DMS 273 (cell line): Measurements from ENCODE around the gene RCE1.
A peak's percentile ranks its signal among the peaks of the same experiment; 100 is the strongest.
"Not testable (repeated sequence)": the region's sequence is repeated elsewhere in the genome, so short reads cannot be mapped to it uniquely, and the experiment has no call there.

Experiments used
- DNase-seq: peaks from one replicate; lab custom pipeline; 2025; ENCODE audit not compliant: unreplicated experiment; lab: John Stamatoyannopoulos, UW

RCE1 gene, protein sequence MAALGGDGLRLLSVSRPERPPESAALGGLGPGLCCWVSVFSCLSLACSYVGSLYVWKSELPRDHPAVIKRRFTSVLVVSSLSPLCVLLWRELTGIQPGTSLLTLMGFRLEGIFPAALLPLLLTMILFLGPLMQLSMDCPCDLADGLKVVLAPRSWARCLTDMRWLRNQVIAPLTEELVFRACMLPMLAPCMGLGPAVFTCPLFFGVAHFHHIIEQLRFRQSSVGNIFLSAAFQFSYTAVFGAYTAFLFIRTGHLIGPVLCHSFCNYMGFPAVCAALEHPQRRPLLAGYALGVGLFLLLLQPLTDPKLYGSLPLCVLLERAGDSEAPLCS

DNA sequence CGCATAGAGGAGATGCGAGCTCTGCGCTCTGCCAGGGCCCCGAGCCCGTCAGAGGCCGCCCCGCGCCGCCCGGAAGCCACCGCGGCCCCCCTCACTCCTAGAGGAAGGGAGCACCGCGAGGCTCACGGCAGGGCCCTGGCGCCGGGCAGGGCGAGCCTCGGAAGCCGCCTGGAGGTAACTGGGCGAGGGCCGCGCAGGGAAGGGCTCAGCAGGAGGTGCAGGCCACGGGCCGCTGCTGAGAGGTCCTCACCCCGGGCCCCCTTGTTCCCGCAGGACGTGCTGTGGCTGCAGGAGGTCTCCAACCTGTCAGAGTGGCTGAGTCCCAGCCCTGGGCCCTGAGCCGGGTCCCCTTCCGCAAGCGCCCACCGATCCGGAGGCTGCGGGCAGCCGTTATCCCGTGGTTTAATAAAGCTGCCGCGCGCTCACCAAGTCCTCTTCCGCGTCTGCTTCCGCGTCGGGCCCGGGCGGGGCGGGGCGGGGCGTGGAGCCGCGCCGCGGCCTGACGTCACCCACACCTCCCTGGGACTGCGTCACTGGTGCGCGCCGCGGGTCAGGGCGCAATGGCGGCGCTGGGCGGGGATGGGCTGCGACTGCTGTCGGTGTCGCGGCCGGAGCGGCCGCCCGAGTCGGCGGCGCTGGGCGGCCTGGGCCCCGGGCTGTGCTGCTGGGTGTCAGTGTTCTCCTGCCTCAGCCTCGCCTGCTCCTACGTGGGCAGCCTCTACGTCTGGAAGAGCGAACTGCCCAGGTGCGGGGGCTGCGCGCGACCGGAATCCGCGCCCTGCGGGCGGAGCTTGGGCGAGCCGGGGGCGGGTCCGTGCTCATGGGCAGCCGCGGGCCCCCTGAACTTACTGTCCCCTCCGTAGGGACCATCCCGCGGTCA is at the start of gene RCE1:
RCE1 (plus strand) TSS at position 546 of the 880 bp plus-strand sequence; CDS start at position 561, 15 bp downstream.
- peak; percentile 92 for DNase-seq

DNA sequence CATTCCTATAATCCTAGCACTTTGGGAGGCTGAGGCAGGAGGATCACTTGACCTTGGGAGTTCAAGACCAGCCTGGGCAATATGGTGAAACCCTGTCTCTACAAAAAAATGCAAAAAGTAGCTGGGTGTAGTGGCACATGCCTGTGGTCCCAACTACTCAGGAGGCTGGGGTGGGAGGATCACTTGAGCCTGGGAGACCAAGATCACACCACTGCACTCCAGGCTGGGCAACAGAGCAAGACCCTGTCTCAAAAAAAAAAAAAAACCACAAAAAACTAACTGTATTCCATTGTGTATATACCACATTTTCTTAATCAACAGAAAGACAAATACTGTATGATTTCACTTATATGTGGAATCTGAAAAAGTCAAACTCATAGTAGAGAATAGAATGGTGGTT is 43.4 kb upstream of the RCE1 start:
- DNase-seq, result not testable (repeated sequence)

DNA sequence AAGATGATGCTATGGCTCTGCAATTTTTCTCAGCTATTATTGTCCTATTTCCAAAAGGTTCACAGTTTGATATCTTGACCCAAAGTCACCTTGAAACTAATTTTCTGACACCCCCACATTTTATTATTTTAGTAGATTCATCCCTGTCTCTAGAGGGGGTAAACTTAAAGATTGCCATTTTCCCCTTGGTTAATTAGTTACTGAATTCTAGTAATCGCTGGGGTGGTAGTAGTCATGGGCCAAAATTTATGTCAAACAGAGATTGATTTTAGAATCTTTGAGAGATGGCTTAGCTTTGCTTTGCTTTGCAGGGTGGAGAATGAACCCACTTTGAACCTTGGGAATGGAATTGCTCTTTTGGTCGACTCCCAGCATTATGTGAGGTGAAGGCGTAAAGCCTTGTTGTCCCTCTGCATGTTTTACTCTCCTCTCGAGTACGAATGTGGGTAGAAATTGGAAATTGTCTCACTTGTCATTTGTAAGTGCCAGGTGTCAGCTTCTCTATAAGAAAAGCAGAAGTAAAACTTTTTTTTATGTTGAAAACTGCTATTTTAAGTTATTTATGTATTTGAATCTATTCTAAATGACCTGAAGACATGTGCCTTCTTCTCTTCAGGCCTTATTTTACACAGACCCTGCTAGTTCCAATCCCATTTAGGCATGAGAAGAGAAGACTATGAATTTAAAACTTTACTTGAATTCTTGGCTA is 42.4 kb upstream of the RCE1 start:
- no peak for DNase-seq

DNA sequence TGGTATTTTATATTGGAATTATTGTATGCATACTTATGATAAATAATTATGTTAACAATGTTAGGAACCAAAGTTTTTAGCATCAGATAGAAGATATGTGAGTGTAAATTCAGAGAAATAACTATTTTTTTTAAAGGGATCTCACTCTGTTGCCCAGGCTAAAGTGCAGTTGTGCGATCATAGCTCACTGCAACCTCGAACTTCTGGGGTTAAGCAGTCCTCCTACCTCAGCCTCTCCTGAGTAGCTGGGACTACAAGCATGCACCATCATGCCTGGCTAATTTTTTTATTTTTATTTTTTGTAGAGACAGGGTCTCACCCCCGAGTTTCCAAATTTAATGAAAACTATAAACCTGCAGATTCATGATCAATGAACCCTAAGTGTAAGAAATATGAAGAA is 33.6 kb upstream of the RCE1 start:
- no peak for DNase-seq

DNA sequence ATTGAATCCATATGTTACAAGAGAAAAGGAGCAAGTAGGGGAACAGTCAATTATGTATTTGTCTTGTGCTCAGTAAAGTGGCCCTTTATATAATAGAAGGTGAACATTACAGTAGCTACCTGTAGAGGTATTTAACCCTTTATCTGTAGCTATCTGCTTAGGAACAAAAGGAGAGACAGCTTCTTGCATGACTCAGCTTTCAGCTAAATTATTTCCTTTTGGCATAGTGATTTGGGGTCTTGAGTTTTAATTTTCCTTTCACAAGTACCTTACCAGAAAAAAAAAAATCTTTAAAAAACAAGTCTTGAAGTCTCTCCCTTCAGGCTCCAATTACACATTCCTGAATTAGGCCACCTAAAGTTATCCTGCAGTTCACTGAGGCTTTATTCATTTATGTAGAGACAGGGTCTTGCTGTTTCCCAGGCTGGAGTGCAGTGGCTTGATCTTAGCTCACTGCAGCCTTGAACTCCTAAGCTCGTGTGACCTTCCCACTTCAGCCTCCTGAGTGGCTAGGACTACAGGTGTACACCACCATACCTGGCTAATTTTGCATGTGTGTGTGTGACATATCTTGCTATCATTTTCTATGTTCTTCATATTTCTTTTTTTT is 32.6 kb upstream of the RCE1 start:
- no peak for DNase-seq

DNA sequence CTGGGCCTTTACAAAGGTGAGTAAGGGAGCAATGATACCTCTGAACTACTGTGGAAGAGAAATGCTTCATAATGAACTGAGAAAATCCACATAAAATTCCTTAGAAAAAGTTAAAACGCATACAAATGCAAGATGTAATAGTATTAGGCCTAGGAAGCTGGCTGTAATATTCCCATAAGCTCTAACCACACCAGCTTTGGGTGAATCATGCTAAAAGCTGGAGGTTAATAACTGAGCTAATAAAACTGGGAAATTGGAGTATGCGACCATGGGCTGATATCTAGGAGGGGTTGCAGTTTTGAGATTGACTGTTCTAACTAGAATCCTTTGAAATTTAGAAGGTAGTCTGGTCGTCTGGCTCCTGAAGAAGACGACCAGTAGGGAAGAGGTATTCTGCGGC is 28.6 kb upstream of the RCE1 start:
- no peak for DNase-seq

DNA sequence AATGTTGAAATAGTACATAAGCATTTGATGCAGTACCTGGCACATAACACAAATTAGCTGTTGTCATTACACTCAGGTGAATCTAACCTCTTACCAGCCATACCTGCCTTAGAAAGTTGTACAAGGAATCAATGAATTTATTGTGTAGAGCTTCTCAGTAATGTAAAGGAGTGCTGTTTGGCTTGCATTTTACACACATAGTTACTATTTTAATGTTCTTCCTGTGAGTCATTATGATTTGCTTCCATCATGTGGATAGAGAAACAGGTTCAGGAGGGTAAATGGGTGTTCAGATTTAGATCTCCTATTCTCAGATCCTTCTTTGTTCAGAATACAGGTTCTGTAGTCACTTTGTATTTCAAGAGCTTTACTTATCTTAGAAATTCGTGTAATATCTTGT is 27.6 kb upstream of the RCE1 start:
- DNase-seq, result no peak

DNA sequence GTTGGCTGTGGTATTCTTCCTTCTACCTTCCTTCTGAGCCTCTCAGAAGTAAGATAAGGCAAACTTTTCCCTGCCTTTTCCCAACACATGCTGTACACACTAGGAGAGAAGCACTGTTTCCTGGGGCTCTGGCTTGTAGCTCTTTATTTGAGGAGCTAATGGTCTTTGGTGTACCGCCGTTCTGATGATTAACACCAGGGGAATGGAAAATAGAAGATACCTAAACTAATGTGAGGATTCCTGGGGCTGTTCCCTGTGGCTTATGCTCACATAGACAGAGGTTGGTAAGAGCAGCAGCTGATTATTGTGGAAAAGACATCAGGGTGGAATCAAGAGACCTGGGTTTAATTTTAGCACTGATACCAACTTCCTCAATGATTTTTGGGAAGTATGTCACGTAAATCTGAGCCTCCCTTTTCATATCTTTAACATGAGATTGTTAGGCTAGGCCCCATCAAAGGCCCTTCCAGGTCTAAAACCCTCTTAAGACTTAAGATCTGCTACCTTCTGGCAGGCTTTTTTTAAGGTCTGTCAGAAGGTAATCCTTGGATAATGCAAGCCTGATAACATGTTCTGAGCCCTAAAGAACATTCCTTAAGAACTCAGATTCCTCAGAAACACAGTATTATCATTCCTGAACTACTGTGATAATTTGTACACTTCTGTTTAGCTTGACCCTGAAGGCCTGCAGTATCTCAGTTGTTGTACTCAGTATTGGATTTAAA is 24.8 kb upstream of the RCE1 start:
- no peak for DNase-seq

DNA sequence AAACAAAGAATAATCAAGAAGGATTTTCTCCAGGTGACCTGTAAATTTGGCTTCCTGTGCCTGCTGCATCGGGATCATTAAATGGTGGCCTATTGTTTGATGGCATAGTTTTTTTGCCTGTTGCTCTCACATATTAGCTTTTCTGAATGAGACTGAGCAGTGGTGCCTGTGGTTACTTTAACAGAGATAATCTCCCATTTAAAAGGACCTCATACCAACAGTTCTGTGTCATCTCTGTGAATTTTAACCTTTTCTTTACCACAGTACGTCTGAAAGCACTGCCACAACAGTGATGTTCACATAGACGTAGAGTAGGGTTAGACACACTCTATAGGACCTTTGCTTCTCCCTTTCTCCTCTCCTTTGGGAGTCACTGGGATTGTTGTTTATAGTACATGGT is 22.9 kb upstream of the RCE1 start:
- DNase-seq, result no peak

DNA sequence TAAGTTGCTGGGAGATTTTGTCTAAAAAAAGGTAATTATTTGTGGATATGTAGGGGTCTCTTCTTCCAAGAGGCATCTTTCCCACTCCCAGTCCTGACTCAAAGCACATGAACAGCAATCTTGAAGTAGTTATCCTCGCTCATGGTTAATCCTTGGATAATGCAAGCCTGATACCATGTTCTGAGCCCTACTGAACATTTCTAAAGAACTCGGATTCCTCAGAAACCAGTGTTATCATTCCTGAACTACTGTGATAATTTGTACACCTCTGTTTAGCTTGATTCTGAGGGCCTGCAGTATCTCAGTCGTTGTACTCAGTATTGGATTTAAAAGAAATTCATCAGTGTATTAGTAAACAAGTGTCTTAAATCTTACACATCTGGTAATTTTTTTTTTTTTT is 22.3 kb upstream of the RCE1 start:
- DNase-seq, result no peak

DNA sequence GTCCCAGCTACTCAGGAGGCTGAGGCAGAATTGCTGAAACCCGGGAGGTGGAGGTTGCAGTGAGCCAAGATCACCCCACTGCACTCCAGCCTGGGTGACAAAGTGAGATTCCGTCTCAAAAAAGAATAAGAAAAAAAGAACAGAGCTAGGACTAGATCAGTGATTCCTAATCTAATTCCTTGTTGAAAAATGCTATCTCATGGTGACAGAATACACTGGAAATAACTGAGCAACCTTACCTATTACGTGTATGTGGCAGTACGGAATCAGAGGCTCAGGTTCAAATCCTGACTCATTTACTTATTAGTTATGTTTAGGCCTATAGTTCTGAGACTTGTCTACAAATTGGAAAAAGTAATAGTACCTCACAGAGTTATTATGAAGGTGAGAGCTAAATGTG is 19.5 kb upstream of the RCE1 start:
- DNase-seq, result no peak

DNA sequence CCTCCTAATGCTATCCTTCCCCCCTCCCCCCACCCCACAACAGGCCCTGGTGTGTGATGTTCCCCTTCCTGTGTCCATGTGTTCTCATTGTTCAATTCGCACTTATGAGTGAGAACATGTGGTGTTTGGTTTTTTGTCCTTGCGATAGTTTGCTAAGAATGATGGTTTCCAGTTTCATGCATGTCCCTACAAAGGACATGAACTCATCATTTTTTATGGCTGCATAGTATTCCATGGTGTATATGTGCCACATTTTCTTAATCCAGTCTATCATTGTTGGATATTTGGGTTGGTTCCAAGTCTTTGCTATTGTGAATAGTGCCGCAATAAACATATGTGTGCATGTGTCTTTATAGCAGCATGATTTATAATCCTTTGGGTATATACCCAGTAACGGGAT is 18.7 kb upstream of the RCE1 start:
- not testable (repeated sequence) for DNase-seq

DNA sequence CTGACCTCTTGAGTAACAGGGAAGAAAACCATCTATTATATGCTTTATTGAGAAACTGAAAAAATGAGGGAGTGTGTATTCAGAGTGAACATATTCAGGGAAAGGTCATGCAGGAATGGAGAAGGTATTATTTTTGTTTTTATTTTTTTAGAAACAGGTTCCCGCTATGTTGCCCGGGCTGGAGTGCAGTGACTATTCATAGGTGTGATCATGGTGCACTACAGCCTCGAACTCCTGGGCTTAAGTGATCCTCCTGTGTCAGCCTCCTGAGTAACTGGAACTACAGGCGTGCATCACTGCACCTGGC is 8.7 kb upstream of the RCE1 start:
- no peak for DNase-seq

DNA sequence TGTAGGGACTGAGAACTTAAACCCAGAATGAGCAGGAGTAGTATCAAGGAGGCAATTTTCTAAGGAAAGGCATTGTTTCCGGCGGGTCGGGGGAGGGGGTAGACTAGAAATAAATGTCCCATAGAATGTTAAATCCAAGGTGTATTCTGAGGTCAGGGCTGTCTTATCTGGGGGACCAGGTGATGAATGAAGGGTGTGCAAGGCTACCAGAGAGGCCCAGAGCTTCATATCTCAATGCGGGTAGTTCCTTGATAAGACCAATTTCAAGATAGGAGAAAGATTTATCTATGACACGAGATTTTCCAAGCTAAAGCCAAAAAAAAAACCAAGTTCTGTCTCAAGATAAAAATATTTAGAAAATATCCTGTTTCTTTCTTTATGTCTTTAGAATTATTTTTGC is 8.3 kb upstream of the RCE1 start:
- DNase-seq, result no peak

DNA sequence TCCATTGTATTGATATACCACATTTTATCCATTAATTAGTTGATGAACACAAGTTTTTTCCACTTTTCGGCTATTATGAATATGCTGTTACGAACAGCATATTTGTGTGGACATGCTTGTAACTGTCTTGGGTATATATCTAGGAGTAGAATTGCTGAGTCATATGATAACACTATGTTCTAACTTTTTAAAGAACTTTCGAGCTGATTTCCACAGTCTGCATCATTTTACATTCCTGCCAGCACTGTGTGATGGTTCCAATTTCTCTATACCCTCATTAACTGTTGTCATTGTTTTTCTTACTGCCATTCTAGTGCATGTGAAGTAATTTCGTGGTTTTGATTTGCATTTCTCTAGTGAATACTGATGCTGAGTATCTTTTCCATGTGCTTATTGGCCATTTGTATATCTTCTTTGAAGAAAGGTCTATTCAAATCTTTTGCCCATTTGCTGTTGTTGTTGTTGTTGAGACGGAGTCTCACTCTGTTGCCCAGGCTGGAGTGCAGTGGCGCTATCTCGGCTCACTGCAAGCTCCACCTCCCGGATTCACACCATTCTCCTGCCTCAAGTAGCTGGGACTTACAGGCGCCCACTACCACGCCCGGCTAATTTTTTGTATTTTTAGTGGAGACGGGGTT is 7.4 kb upstream of the RCE1 start:
- no peak for DNase-seq

DNA sequence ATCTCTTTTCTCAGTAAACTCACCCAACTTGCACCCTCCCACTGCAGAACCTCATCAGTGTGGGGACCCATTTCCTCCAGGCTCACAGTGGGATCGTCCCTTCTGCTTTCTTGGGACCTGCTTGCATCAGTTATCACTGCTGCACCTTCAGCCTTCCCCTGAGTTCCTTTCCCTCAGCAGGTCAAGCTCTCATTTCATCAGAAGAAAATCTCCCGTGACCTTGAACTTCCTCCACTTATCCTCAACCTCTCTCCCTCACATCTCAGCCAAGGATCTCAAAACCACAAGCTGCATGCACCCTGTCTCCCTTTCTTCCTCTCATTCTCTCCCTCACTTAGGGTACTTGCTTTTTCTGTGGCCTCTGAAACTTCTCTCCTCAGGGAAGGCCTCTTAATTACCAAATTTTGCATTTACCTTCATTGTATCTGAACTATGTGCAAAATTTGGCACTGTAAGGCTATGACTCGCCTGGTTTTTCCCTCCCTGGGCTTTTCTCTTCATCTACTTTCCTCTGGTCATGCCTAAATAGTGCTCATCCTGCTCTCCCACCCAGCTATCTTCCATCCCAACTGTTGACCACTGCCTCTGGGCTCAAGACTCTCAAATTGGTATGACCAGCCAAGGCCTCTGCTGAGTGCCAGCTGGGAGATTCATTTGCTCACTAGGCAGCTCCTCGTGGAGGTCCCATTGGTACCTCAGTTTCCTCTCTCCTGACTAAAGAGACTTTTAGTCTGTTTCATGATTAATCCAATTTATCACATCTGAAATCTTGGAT is 2.7 kb upstream of the RCE1 start:
- no peak for DNase-seq

DNA sequence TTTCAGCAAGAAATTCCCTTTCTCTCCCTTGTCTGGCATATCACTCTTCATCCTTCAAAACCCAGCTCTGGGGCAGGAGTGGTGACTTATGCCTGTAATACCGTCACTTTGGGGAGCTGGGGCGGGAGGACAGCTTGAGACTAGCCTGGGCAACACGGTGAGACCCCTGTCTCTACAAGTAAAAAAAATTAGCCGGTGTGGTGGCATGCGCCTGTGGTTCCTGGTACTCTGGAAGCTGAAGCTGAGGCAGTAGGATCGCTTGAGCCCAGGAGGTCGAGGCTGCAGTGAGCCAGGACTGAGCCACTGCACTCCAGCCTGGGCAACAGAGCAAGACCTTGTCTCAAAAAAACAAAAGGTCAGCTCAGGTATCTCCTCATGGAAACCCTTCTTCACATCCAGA is 1.4 kb upstream of the RCE1 start:
- DNase-seq, result no peak

DNA sequence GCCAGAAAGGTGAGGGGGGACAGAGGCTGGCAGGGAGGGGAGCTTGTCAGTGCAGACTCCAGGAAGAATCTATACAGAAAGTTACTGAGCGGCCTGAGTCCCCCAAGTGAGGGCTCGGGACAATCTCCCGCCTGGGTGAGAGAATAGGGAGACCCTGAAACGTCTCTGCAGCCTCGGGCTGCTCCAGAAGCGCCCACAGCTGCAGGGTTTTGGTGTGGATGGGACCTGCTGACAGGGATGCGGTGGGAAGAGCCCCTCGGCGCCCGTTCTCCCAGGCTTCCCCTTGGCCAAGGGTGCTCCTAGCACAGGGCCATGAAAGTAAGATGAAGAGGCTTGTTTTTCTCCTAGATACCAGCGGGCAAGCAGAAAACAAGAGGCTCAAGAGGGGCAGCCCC is 743 bp upstream of the RCE1 start:
- DNase-seq, result no peak

DNA sequence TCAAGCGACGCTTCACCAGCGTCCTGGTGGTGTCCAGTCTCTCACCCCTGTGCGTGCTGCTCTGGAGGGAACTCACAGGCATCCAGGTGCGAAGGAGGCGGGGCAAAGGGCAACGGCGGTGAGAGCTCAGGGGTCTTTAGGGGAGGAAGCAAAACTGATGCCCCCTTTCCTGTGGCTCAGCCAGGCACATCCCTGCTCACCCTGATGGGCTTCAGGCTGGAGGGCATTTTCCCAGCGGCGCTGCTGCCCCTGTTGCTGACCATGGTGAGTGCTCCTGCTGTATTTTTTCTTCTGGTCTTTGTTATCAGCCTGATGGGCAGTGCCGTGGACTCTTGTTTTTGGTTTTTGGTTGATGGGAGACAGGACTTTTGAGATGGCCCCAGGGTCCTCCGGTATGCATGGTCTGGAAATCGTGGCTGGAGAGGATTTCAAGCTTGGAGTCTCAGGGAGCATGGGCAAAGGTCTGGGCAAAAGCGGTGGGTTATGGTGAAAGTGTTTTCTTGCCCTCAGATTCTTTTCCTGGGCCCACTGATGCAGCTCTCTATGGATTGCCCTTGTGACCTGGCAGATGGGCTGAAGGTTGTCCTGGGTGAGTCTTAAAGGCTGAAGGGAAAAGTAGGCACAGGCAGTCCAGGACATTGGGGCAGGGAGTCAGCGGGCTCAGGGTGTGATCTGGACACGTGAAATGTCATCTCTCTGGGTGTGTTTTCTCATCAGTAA is 695 bp downstream of the RCE1 start:
- DNase-seq, result no peak
